ENCODE measurements around the gene EPHA2. TPM values are rescaled to one million over a fixed set of nuclear protein-coding genes. Genes with fewer than 3 reads are reported as not detected.
A peak's percentile ranks its signal among the peaks of the same experiment; 100 is the strongest.

EPHA2 gene
- 21.7 and 25.0 TPM in 2 replicates for total RNA-seq
- long read RNA-seq, partial matches to known transcripts = 11 of 12 reads
- long read RNA-seq, other reads (novel, unspliced or antisense) = 1 of 12 reads

GRCh38 chr1:16155537-16156410 lies at the start of gene EPHA2:
Gene EPHA2 (minus strand): TSS chr1:16156069. CDS start chr1:16155932, 137 bp downstream.
- no peak for TF ChIP-seq CTCF (conservative IDR thresholded peaks at IDR 0.05)
- peak within 1 kb of the TSS; percentile 94 for H3K27ac Mint-ChIP-seq (ENCODE audit: unreplicated experiment)
- peak within 1 kb of the TSS; percentile 96 for H3K4me3 Mint-ChIP-seq

GRCh38 chr1:16205334-16205671 lies 49.4 kb upstream of the EPHA2 start:
- H3K9me3 Mint-ChIP-seq = no peaks in the 10 kb centered on the region
- no peak overlapping the region for H3K4me3 Mint-ChIP-seq
- H3K27ac Mint-ChIP-seq (ENCODE audit: unreplicated experiment) = no peak overlapping the region
- peaks cover 2% of the 10 kb centered on the region for H3K27me3 Mint-ChIP-seq (ENCODE audit: low read depth)
- H3K36me3 Mint-ChIP-seq (ENCODE audit: low read depth) = no peaks in the 10 kb centered on the region
- no peak for DNase-seq (ENCODE audit: low read depth, low spot score)
- peak; percentile 4 for TF ChIP-seq CTCF (conservative IDR thresholded peaks at IDR 0.05)
- H3K4me1 Mint-ChIP-seq = peaks cover 19% of the 10 kb centered on the region

More at GRCh38 chr1:16155537-16156410, at the start of gene EPHA2:
- H3K4me1 Mint-ChIP-seq = peaks cover 38% of the 10 kb centered on the region
- H3K9me3 Mint-ChIP-seq = no peaks in the 10 kb centered on the region
- DNase-seq (ENCODE audit: low read depth, low spot score) = peak; percentile 80
- H3K36me3 Mint-ChIP-seq (ENCODE audit: low read depth) = no peaks in the 10 kb centered on the region
- no peaks in the 10 kb centered on the region for H3K27me3 Mint-ChIP-seq (ENCODE audit: low read depth)

GRCh38 chr1:16204634-16205333 lies 48.9 kb upstream of the EPHA2 start:
- no peak for DNase-seq (ENCODE audit: low read depth, low spot score)
- H3K4me1 Mint-ChIP-seq = peaks cover 17% of the 10 kb centered on the region
- no peaks in the 10 kb centered on the region for H3K9me3 Mint-ChIP-seq
- no peak overlapping the region for H3K27ac Mint-ChIP-seq (ENCODE audit: unreplicated experiment)
- no peaks in the 10 kb centered on the region for H3K36me3 Mint-ChIP-seq (ENCODE audit: low read depth)
- peaks cover 2% of the 10 kb centered on the region for H3K27me3 Mint-ChIP-seq (ENCODE audit: low read depth)
- H3K4me3 Mint-ChIP-seq = no peak overlapping the region
- peak; percentile 48 for TF ChIP-seq CTCF (conservative IDR thresholded peaks at IDR 0.05)

- no peak for TF ChIP-seq CTCF (conservative IDR thresholded peaks at IDR 0.05)
- H3K4me1 Mint-ChIP-seq = peaks cover 12% of the 10 kb centered on the region
- H3K4me3 Mint-ChIP-seq = no peak overlapping the region
- no peak overlapping the region for H3K27ac Mint-ChIP-seq (ENCODE audit: unreplicated experiment)
- H3K36me3 Mint-ChIP-seq (ENCODE audit: low read depth) = no peaks in the 10 kb centered on the region
- no peaks in the 10 kb centered on the region for H3K9me3 Mint-ChIP-seq
- DNase-seq (ENCODE audit: low read depth, low spot score) = no peak
- peaks cover 2% of the 10 kb centered on the region for H3K27me3 Mint-ChIP-seq (ENCODE audit: low read depth)
These were observed 48.3 kb upstream of the EPHA2 start for GRCh38 chr1:16204216-16204615.

GRCh38 chr1:16203550-16203949 lies 47.7 kb upstream of the EPHA2 start:
- no peak for DNase-seq (ENCODE audit: low read depth, low spot score)
- H3K4me1 Mint-ChIP-seq = peaks cover 8% of the 10 kb centered on the region

More at GRCh38 chr1:16203550-16203949, 47.7 kb upstream of the EPHA2 start:
- TF ChIP-seq CTCF (conservative IDR thresholded peaks at IDR 0.05) = no peak
- no peaks in the 10 kb centered on the region for H3K36me3 Mint-ChIP-seq (ENCODE audit: low read depth)
- no peak overlapping the region for H3K4me3 Mint-ChIP-seq
- H3K9me3 Mint-ChIP-seq = no peaks in the 10 kb centered on the region
- peaks cover 2% of the 10 kb centered on the region for H3K27me3 Mint-ChIP-seq (ENCODE audit: low read depth)
- H3K27ac Mint-ChIP-seq (ENCODE audit: unreplicated experiment) = no peak overlapping the region
